H9 (cell line): ENCODE results near the gene SRPK2. TPM values are rescaled to one million over a fixed set of nuclear protein-coding genes. Genes with fewer than 3 reads are reported as not detected.

Experiments used
- DNase-seq: peaks from one replicate; pipeline ENCODE4 v3.0.0-alpha.2; 2017
- H2AFZ ChIP-seq: one replicate; pipeline ENCODE4 v1.6.1; 2013; ENCODE audit warnings: mild to moderate bottlenecking, low read length, control low read depth, moderate library complexity
- H2AK5ac ChIP-seq: 2 replicates; pipeline ENCODE4 v1.6.1; 2013; ENCODE audit warnings: low read length, control low read depth, mixed read lengths; ENCODE audit not compliant: insufficient read length
- H2BK120ac ChIP-seq: one replicate; pipeline ENCODE4 v1.6.1; 2013; ENCODE audit warnings: low read depth, mild to moderate bottlenecking, low read length, control low read depth, inconsistent platforms; ENCODE audit not compliant: poor library complexity, severe bottlenecking
- H2BK12ac ChIP-seq: 2 replicates; pipeline ENCODE4 v1.6.1; 2013; ENCODE audit warnings: low read length, control low read depth, mixed read lengths, low read depth; ENCODE audit not compliant: insufficient read length
- H2BK15ac ChIP-seq: 2 replicates; pipeline ENCODE4 v1.6.1; 2013; ENCODE audit warnings: low read depth, low read length, control low read depth
- H2BK20ac ChIP-seq: one replicate; pipeline ENCODE4 v1.6.1; 2013; ENCODE audit warnings: low read depth, mild to moderate bottlenecking, low read length, control low read depth, inconsistent platforms; ENCODE audit not compliant: poor library complexity, severe bottlenecking
- H2BK5ac ChIP-seq: 2 replicates; pipeline ENCODE4 v1.6.1; 2013; ENCODE audit warnings: low read length, control low read depth, mixed read lengths; ENCODE audit not compliant: insufficient read length
- H3K14ac ChIP-seq: 2 replicates; pipeline ENCODE4 v1.6.1; 2013; ENCODE audit warnings: low read length, control low read depth; ENCODE audit not compliant: insufficient read depth
- H3K18ac ChIP-seq: 2 replicates; pipeline ENCODE4 v1.6.1; 2013; ENCODE audit warnings: low read depth, mild to moderate bottlenecking, mixed read lengths, low read length, control low read depth; ENCODE audit not compliant: insufficient read length
- H3K23ac ChIP-seq: 2 replicates; pipeline ENCODE4 v1.6.1; 2013; ENCODE audit warnings: low read length, control low read depth, mixed read lengths, low read depth; ENCODE audit not compliant: insufficient read length
- H3K23me2 ChIP-seq: 2 replicates; pipeline ENCODE4 v1.6.1; 2013; ENCODE audit warnings: low read depth, mild to moderate bottlenecking, mixed read lengths, low read length, control low read depth; ENCODE audit not compliant: insufficient read length, poor library complexity, severe bottlenecking
- H3K27ac ChIP-seq: 2 replicates; pipeline ENCODE4 v1.5.1; 2013; ENCODE audit warnings: low read length, control low read depth, mixed read lengths, low read depth; ENCODE audit not compliant: insufficient read length
- H3K27me3 ChIP-seq: 2 replicates; pipeline ENCODE4 v1.6.1; 2013; ENCODE audit warnings: low read length, control low read depth, inconsistent platforms; ENCODE audit not compliant: insufficient read depth
- H3K4ac ChIP-seq: 2 replicates; pipeline ENCODE4 v1.6.1; 2013; ENCODE audit warnings: low read depth, mild to moderate bottlenecking, control low read depth, inconsistent platforms, low read length, moderate library complexity
- H3K4me1 ChIP-seq: 2 replicates; pipeline ENCODE4 v1.6.1; 2013; ENCODE audit warnings: low read length, control low read depth, inconsistent platforms; ENCODE audit not compliant: insufficient read depth
- H3K4me2 ChIP-seq: 2 replicates; pipeline ENCODE4 v1.6.1; 2013; ENCODE audit warnings: low read length, control low read depth, mixed read lengths; ENCODE audit not compliant: insufficient read length, insufficient read depth
- H3K56ac ChIP-seq: 2 replicates; pipeline ENCODE4 v1.6.1; 2013; ENCODE audit warnings: low read depth, mild to moderate bottlenecking, mixed read lengths, low read length, control low read depth; ENCODE audit not compliant: insufficient read length
- H3K79me1 ChIP-seq: 2 replicates; pipeline ENCODE4 v1.6.1; 2013; ENCODE audit warnings: low read depth, mild to moderate bottlenecking, moderate library complexity, low read length, control low read depth, inconsistent platforms; ENCODE audit not compliant: insufficient read depth, poor library complexity, severe bottlenecking
- H3K79me2 ChIP-seq: 2 replicates; pipeline ENCODE4 v1.6.1; 2013; ENCODE audit warnings: low read length, control low read depth, inconsistent platforms; ENCODE audit not compliant: insufficient read depth
- H3K9ac ChIP-seq: 2 replicates; pipeline ENCODE4 v1.6.1; 2013; ENCODE audit warnings: low read length, control low read depth, mixed read lengths; ENCODE audit not compliant: insufficient read length; ENCODE audit errors: extremely low read depth
- H3K9me3 ChIP-seq: one replicate; pipeline ENCODE4 v1.6.1; 2013; ENCODE audit warnings: low read depth, low read length, inconsistent platforms; ENCODE audit not compliant: control insufficient read depth
- H3T11ph ChIP-seq: one replicate; pipeline ENCODE4 v1.6.1; 2013; ENCODE audit warnings: mild to moderate bottlenecking, low read length, control low read depth, inconsistent platforms
- H4K20me1 ChIP-seq: one replicate; pipeline ENCODE4 v1.6.1; 2013; ENCODE audit not compliant: control insufficient read depth, insufficient read length, insufficient read depth
- H4K5ac ChIP-seq: 2 replicates; pipeline ENCODE4 v1.6.1; 2013; ENCODE audit warnings: low read depth, mild to moderate bottlenecking, mixed read lengths, low read length, control low read depth; ENCODE audit not compliant: insufficient read length
- H4K8ac ChIP-seq: replicated peaks from 2 replicates; pipeline ENCODE4 v1.6.1; 2013; ENCODE audit warnings: low read length, control low read depth, mixed read lengths, low read depth; ENCODE audit not compliant: insufficient read length
- H4K91ac ChIP-seq: 2 replicates; pipeline ENCODE4 v1.6.1; 2013; ENCODE audit warnings: low read depth, mild to moderate bottlenecking, moderate library complexity, mixed read lengths, low read length, control low read depth; ENCODE audit not compliant: insufficient read length
- H3K27ac Mint-ChIP-seq, 3 experiments: 2 replicates in 2 of 3; 3 replicates in 1 of 3; pipeline ENCODE4 v1.8.0; 2020 to 2021; ENCODE audit warnings: mixed read lengths in 3 of 3, mild to moderate bottlenecking in 1 of 3, moderate library complexity in 1 of 3
- H3K27me3 Mint-ChIP-seq: 2 replicates; pipeline ENCODE4 v1.8.0; 2021; ENCODE audit warnings: low read depth, mild to moderate bottlenecking, moderate library complexity, mixed read lengths
- H3K36me3 Mint-ChIP-seq, 3 experiments: 2 replicates in 2 of 3; 3 replicates in 1 of 3; pipeline ENCODE4 v1.8.0; 2020 to 2021; ENCODE audit warnings: low read depth in 3 of 3, mixed read lengths in 3 of 3; ENCODE audit not compliant: insufficient read depth in 1 of 3
- H3K4me1 Mint-ChIP-seq, 2 experiments: 2 replicates each; pipeline ENCODE4 v1.8.0; 2020; ENCODE audit warnings: mixed read lengths in 2 of 2
- H3K4me3 Mint-ChIP-seq, 2 experiments: 2 replicates in 1 of 2; 3 replicates in 1 of 2; pipeline ENCODE4 v1.8.0; 2020 to 2021; ENCODE audit warnings: mild to moderate bottlenecking in 2 of 2, mixed read lengths in 2 of 2, moderate library complexity in 1 of 2
- H3K9me3 Mint-ChIP-seq, 2 experiments: 2 replicates in 1 of 2; 3 replicates in 1 of 2; pipeline ENCODE4 v1.8.0; 2020; ENCODE audit warnings: mild to moderate bottlenecking in 2 of 2, mixed read lengths in 2 of 2, moderate library complexity in 1 of 2
- CTCF ChIP-seq: fragments of 200-600 bp; sonication (generic); conservative IDR thresholded peaks from 3 replicates; pipeline ENCODE4 v1.8.0; 2021; ENCODE audit warnings: antibody characterized with exemption, mild to moderate bottlenecking
- WGBS: extraction: QIAGEN DNeasy Blood & Tissue Kit; methylation state at CpG from one replicate; pipeline ENCODE4 v1.1.7; 2013; ENCODE audit warnings: missing lambda C conversion rate, low lambda C conversion rate, mixed read lengths; ENCODE audit not compliant: insufficient read length; ENCODE audit errors: extremely low coverage; 5-methylcytosine and 5-hydroxymethylcytosine counted together
- total RNA-seq: library from RNA; stranded (reverse); gene quantifications from 2 replicates; pipeline ENCODE4 v1.2.1, GENCODE V29; 2021

Gene SRPK2
- total RNA-seq, 1 experiment from 2014 or later, result 41.1 TPM

DNA sequence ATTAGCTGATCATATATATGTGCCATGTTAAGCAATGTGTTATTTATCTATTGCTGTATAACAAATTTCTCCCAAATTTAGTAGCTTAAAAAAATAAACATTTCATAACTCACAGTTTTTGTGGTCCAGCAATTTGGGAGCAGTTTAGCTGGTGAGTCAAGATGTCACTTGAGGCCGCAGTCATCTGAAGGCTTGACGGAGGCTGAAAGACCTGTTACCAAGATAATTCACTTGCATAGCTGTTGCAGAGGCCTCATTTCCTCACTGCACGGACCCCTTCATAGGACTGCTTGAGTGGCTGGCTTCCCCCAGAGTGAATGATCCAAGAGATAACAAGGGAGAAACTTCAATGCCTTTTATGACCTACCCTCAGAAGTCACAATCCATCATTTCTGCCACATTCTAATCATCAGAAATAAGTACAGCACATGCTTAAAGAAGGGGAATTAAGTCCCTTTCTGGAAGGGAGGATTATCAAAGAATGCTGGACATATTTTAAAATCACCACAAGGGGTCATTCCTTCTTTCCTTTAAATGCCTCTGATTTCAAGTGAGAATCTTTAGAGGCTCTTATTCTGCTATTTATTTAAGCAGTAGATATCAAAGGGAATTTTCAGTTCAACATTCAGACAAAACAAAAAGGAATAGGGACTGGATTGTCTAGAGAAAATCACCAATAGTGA, 10.5 kb upstream of the SRPK2 start:
- Histone ChIP-seq H4K8ac (no peak overlapping the region), H3K18ac (no peak overlapping the region), H3K27me3 (no peaks in the 10 kb centered on the region), H3K23me2 (no peaks in the 10 kb centered on the region), H2BK5ac (no peak overlapping the region), H4K5ac (no peak overlapping the region), H4K20me1 (no peaks in the 10 kb centered on the region), H3K4ac (no peak overlapping the region), H4K91ac (no peak overlapping the region), H2BK120ac (no peak overlapping the region), H3K4me2 (no peak overlapping the region), H2AFZ (no peak overlapping the region), H3K9me3 (no peaks in the 10 kb centered on the region), H2BK12ac (no peak overlapping the region), H3K79me2 (no peaks in the 10 kb centered on the region), H2AK5ac (no peak overlapping the region), H3K4me1 (no peaks in the 10 kb centered on the region), H3K9ac (no peak overlapping the region), H2BK15ac (no peak overlapping the region), H3K27ac (no peak overlapping the region), H2BK20ac (no peak overlapping the region), H3T11ph (no peak overlapping the region), H3K14ac (no peak overlapping the region), H3K56ac (no peak overlapping the region), H3K23ac (no peak overlapping the region), H3K79me1 (no peaks in the 10 kb centered on the region)
- WGBS, result no CpG with 5 or more reads among the region's 3 CpGs
- H3K36me3 Mint-ChIP-seq, result no peaks in the 10 kb centered on the region
- peaks cover 7 to 10% of the 10 kb centered on the region in 2 experiments for H3K4me1 Mint-ChIP-seq
- TF ChIP-seq CTCF, result no peak
- H3K9me3 Mint-ChIP-seq, result no peaks in the 10 kb centered on the region
- DNase-seq, result no peak
- no peak overlapping the region for H3K4me3 Mint-ChIP-seq
- H3K27me3 Mint-ChIP-seq, result no peaks in the 10 kb centered on the region
- H3K27ac Mint-ChIP-seq, result no peak overlapping the region
